Measurements from ENCODE around the gene TRIM14.

DNA sequence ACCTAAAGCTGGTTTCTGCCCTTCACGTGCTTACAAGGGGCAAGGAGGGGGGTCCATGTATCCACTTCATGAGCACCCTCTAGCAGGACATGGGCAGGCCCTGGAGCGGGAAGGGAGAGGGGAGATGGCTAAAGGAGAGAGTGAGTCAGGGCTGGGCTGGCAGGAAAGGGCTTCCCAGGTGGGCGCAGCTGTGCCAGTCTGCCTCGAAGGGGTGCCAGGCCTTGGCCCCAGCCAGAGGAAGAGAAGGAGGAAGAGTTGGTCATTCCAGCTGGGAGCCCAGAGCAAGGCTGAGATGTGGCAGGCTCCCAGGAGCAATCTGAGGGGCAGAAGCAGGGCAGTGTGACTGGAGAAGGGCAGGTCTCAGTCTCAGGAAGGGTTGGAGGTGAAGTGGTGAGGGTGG is 24.7 kb downstream of the TRIM14 start:
- TF ChIP-seq SNAI2 (CRISPR knock-in tag; IDR thresholded peaks at IDR 0.05) = no peak
- TF ChIP-seq ZFP3 (CRISPR knock-in tag; IDR thresholded peaks at IDR 0.05) = no peak
- no peak for TF ChIP-seq CREB5 (CRISPR knock-in tag; IDR thresholded peaks at IDR 0.05; ENCODE audit: low read depth)
- no peak for TF ChIP-seq TSHZ2 (CRISPR knock-in tag; IDR thresholded peaks at IDR 0.05)
- no peak for TF ChIP-seq ZNF565 (CRISPR knock-in tag; conservative IDR thresholded peaks at IDR 0.05; ENCODE audit: low read depth)
- no peak for TF ChIP-seq PPARA (CRISPR knock-in tag; IDR thresholded peaks at IDR 0.05; ENCODE audit: borderline replicate concordance)
- no peak for TF ChIP-seq RARB (CRISPR knock-in tag; IDR thresholded peaks at IDR 0.05)
